Measurements from ENCODE around the gene TPP2.
A peak's percentile ranks its signal among the peaks of the same experiment; 100 is the strongest.

TPP2 gene

GRCh38 chr13:102651392-102651791, 54.6 kb downstream of the TPP2 start:
- TF ChIP-seq CTCF (conservative IDR thresholded peaks at IDR 0.05) (no peak), ZFX (IDR thresholded peaks at IDR 0.05) (no peak)
- H3K27ac ChIP-seq, result no peak overlapping the region

DNA sequence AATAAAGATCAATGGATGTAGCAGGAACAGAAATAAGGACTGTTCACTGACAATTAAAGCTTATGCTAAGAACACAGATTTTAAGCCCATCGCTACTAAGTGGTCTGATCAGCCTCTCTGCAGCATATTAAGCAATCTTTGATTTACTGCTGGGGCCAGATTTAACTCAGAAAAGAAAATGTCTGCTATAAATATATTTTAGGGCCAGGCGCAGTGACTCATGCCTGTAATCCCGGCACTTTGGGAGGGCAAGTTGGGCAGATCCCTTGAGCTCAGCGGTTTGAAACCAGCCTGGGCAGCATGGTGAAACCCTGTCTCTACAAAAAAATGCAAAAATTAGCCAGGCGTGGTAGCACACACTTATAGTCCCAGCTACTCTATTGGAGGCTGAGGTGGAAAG, 55.1 kb downstream of the TPP2 start:
- TF ChIP-seq CTCF (conservative IDR thresholded peaks at IDR 0.05) (no peak), ZFX (IDR thresholded peaks at IDR 0.05) (no peak)
- no peak overlapping the region for H3K27ac ChIP-seq

GRCh38 chr13:102654756-102655155, 58.0 kb downstream of the TPP2 start:
- TF ChIP-seq ZFX (IDR thresholded peaks at IDR 0.05) (no peak), CTCF (conservative IDR thresholded peaks at IDR 0.05) (no peak)
- no peak overlapping the region for H3K27ac ChIP-seq

GRCh38 chr13:102657630-102658029, 60.8 kb downstream of the TPP2 start:
- TF ChIP-seq ZFX (IDR thresholded peaks at IDR 0.05) (no peak), CTCF (conservative IDR thresholded peaks at IDR 0.05) (peak; percentile 35)

DNA sequence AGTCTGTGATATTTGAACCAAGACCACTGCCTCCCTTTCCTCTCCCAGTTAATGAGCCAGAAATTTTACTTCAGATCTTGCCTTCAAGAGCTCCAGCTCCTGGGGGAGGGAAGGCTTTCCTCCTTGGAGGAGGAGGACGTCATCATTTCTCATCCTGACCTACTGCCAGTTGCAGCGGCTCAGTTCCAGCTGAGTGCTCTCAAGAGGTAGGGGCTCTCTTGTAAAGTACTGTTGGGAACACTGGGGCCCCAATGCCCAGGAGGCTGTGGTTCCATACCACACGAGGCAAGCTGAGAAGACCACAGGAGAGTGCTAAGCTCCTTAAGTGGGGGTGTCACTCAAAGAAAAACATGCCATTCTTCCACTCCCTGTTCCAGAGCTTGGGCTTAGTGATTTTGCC, 61.9 kb downstream of the TPP2 start:
- H3K27ac ChIP-seq, result no peak overlapping the region
- no peak for TF ChIP-seq ZFX (IDR thresholded peaks at IDR 0.05)
- TF ChIP-seq CTCF (conservative IDR thresholded peaks at IDR 0.05), result no peak

More at GRCh38 chr13:102657630-102658029, 60.8 kb downstream of the TPP2 start:
- no peak overlapping the region for H3K27ac ChIP-seq

- H3K27ac ChIP-seq, result no peak overlapping the region
Observed at GRCh38 chr13:102659168-102659713, 62.5 kb downstream of the TPP2 start.

DNA sequence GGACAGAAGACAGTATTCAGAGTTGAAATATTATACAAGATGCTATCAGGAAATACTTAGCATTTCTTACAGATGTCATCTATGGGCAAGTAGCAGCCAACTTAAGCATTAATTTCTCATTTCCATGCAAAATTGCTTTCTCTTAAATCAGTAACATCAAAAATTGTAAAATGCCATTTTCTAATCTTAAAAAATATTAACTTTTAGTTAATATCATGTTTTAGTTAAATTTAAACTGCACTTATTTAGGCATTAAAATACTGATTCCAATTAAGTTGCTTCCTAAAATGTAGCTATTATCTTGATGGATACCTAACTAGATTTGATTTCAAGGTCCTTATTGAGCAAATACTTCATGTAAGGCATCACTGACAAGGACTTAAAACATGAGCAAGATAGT, 70.2 kb downstream of the TPP2 start:
- TF ChIP-seq ZFX (IDR thresholded peaks at IDR 0.05) (no peak), CTCF (conservative IDR thresholded peaks at IDR 0.05) (no peak)

More at GRCh38 chr13:102659168-102659713, 62.5 kb downstream of the TPP2 start:
- TF ChIP-seq ZFX (IDR thresholded peaks at IDR 0.05), result no peak
- TF ChIP-seq CTCF (conservative IDR thresholded peaks at IDR 0.05), result no peak

More for the DNA sequence above, 70.2 kb downstream of the TPP2 start:
- no peak overlapping the region for H3K27ac ChIP-seq
